ENCODE data around the gene AGRN.
"Not testable (repeated sequence)": the region's sequence is repeated elsewhere in the genome, so short reads cannot be mapped to it uniquely, and the experiment has no call there.

The AGRN gene

GRCh38 chr1:980602-981395, 39.1 kb upstream of the AGRN start:
- DNase-seq: no peak

GRCh38 chr1:981491-981954, 38.4 kb upstream of the AGRN start:
- no peak for DNase-seq

- DNase-seq: no peak
Observed at GRCh38 chr1:981955-982558, 37.9 kb upstream of the AGRN start, which contains the start of gene PERM1. Gene PERM1, minus strand, starts transcription at chr1:982093. Its CDS starts 1,064 bp downstream, at chr1:981029.

GRCh38 chr1:982765-983436, 37.0 kb upstream of the AGRN start:
- no peak for DNase-seq

GRCh38 chr1:983798-984475, 36.0 kb upstream of the AGRN start:
- no peak for DNase-seq

- DNase-seq: no peak
Observed at GRCh38 chr1:984476-984814, 35.5 kb upstream of the AGRN start.

GRCh38 chr1:985126-985525, 34.8 kb upstream of the AGRN start:
- no peak for DNase-seq

- DNase-seq: not testable (repeated sequence)
Observed at GRCh38 chr1:988061-988460, 31.9 kb upstream of the AGRN start.

GRCh38 chr1:991275-991674, 28.6 kb upstream of the AGRN start:
- DNase-seq: not testable (repeated sequence)

GRCh38 chr1:991895-992294, 28.0 kb upstream of the AGRN start:
- DNase-seq: no peak

GRCh38 chr1:992362-992761, 27.6 kb upstream of the AGRN start:
- no peak for DNase-seq

GRCh38 chr1:993379-993995, 26.4 kb upstream of the AGRN start:
- DNase-seq: no peak

GRCh38 chr1:994546-994945, 25.4 kb upstream of the AGRN start:
- not testable (repeated sequence) for DNase-seq

- no peak for DNase-seq
Observed at GRCh38 chr1:995665-996633, 24.0 kb upstream of the AGRN start.

GRCh38 chr1:996851-997712, 22.8 kb upstream of the AGRN start:
- DNase-seq: no peak

- DNase-seq: no peak
Observed at GRCh38 chr1:997713-997992, 22.3 kb upstream of the AGRN start.

- DNase-seq: peak; percentile 63
Observed at GRCh38 chr1:997993-998744, 21.8 kb upstream of the AGRN start.

- no peak for DNase-seq
Observed at GRCh38 chr1:998745-998994, 21.2 kb upstream of the AGRN start.

- peak; percentile 72 for DNase-seq
Observed at GRCh38 chr1:998995-999724, 20.8 kb upstream of the AGRN start.
